Activated naive CD4-positive, alpha-beta T cell (primary cell): ENCODE results near the gene PLEKHM3.
"Not testable (repeated sequence)": the region's sequence is repeated elsewhere in the genome, so short reads cannot be mapped to it uniquely, and the experiment has no call there.

ENCODE experiments used
- DNase-seq, 4 experiments: peaks; one replicate each; lab custom pipeline; 2025; lab: John Stamatoyannopoulos, UW

Gene PLEKHM3

DNA sequence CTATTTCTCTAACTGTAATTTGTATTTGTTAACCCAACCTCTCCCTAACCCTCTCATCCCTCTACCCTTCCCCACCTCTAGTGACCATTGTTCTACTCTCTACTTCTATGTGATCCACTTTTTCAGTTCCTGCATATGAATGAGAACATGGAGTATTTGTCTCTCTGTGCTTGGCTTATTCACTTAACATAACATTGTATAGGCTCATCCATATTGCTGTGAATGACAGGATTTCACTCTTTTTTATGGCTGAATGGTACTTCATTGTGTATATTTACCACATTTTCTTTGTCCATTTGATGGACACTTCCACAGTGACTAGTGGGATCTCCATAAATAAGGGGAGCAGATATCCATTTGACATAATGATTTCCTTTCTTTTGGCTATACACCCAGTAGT is 103.7 kb downstream of the PLEKHM3 start:
- no peak for DNase-seq

DNA sequence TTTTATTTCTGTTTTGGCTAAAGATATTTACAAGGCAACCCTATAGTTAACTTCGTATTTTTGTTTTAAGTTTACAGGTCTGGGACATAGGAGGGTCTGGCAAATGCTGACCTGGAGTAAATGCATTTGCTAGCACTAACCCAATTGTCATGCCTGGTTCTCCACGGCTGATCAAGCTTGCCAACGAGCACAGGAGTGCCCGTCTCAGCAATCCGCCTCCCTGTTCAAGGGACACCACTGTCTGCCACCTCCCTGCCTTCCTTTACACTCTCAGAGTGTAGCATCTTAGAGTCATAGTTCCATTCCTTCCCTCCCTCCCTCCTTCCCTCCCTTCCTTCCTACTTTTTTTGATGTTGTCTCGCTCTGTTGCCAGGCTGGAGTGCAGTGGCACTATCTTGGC is 104.6 kb downstream of the PLEKHM3 start:
- DNase-seq, result no peak

DNA sequence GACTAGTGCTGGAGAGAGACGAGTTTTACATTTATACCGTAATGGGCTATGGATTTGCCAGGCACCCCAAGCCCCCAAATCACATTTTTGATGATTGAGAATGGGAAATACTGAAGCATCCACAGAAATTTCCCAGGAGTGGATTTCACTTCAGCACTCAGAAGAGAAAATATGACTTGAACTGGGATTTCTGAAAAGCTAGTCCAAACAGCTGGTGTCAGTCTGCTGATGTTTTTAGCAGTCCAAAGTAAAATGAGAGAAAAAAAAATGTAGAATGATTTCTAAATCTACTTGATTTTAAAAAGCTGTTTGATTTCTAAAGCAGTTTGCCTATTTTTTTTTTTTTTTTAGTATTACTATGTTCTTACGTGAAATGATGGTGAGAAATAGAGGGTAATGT is 105.0 kb downstream of the PLEKHM3 start:
- no peak for DNase-seq

DNA sequence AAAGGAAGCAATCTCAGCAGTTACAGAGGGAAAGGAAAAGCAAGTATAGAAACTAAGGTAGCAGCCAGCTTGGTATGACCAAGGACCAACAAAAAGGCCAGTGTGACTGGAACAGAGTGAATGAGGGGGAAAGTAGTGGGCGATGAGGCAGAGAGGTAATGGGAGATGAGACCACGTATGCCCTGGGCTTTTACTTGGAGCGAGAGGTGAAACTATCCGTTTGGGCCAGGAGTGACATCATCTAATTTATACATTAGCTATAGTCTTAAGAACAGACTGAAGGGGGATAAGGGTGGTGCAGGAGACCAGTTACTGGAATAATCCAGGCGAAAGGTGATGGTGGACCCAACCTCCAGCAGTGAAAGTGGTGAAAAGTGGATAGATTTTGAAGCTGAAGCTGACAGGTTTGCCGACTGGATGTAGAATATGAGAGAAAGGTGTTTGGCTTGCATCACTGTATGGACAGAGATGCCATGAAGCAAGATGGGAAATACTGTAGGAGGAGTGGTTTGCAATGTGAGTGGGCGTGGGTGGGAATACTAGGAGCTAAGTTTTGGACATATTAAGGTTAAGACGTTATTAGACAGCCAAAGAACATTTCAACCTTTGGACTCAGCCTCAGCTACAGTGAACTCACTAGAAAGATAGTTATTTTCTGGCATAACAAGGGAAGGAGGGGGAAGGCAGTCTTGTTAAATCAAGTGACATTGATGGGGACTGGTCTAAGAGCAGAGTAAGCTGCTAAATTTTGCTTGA is 106.0 kb downstream of the PLEKHM3 start:
- DNase-seq, result no peak

DNA sequence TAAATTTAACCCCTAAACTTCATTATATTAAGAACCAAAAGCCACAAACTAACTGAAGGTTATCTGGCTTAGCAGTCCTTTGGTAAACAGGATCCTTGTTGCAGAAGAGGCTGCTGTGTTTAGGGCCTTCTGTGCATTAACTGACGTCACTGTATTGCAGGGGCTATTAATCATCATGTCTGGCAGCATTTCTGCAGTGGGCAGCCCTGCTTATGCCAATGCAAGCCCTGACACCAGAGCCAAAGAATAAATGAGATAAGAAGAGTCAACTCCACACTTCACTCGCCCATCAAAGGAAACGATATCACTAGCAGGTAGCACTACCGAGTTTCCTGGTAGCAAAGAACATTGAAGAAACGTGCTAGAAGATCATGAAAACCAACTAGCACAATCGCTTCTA is 110.6 kb downstream of the PLEKHM3 start:
- no peak for DNase-seq

DNA sequence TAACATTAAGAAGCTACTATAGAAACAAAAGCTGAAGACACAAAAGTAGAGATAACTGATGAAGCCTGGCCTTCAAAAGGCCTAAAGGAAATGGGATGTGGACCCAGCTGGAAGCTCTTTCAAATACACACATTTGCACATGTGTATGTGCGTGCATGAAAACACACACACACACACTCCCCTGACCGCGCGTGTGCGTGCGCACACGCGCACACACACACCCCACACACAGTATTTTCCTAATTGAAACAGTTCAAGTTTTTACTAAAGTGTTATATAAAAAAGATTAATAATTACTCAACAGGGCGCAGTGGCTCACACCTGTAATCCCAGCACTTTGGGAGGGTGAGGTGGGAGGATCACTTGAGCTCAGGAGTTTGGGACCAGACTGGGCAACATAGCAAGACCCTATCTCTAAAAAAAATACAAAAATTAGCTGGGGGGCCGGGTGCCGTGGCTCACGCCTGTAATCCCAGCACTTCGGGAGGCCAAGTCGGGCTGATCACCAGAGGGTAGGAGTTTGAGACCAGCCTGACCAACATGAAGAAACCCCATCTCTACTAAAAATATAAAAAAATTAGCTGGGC is 111.5 kb downstream of the PLEKHM3 start:
- no peak for DNase-seq

DNA sequence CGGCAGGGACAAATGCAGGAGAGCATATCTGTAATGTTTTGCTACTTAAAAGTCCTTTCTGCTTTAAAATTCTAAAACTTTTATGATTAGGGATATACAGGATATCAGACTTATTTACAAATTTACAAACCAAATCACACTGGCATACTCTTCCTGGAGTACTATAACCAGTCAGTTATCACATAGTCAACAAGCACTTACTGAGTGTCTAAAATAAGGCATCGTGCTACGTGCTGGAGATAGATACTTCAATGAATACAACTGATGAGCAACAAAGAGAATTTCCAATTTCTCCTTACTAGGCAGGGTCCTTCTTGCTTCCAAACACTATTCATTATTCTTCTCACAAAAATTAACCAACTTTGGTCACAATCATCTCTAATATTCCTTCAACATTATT is 113.5 kb downstream of the PLEKHM3 start:
- no peak for DNase-seq

DNA sequence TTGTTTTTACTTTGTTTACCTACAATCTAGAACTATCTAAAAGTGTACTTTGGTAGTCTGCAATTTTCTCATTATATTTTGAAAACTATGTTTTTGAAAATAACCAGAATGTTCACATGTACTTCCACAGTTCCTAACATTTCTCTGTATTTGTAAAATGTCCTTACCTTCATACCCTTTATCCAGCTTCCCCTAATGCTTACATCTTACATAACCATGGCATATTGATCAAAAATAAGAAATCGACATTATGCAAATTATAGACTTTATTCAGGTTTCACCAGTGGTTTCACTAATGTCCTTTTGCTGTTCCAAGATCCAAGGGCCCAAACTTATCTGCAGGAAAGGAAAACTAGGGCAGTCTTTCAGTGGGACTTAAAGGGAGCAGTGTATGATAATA is 114.1 kb downstream of the PLEKHM3 start:
- no peak for DNase-seq

DNA sequence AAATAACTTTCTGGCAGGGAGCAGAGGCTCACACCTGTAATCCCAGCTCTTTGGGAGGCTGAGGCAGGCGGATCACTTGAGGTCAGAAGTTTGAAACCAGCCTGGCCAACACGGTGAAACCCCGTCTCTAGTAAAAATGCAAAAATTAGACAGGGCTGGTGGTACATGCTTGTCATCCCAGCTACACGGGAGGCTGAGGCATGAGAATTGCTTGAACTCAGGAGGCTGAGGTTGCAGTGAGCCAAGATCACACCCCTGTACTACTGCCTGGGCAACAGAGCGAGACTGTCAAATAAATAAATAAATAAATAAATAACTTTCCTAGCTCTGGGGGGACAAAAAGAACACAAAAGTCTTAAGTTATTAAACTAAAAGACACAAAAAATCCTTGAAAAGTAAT is 118.8 kb downstream of the PLEKHM3 start:
- not testable (repeated sequence) for DNase-seq

DNA sequence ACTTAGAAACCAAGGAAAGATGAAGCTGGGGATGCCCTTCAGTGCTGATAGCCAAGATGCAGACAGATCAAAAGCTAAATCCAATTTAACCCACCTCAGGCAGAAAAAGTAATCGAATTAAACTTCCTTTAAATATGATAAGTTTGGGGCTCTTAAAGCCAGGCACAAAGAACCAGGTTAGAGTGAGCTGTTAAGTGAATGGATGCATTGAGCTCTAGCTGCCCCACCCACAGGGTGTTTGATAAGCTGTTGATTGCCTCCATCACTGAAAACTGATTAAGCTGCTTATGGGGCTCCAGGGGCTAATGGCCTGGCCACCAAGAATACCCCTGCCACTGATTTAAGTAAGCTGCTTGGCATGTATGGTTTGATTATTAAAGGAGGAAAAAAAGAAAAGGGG is 119.8 kb downstream of the PLEKHM3 start:
- no peak for DNase-seq

DNA sequence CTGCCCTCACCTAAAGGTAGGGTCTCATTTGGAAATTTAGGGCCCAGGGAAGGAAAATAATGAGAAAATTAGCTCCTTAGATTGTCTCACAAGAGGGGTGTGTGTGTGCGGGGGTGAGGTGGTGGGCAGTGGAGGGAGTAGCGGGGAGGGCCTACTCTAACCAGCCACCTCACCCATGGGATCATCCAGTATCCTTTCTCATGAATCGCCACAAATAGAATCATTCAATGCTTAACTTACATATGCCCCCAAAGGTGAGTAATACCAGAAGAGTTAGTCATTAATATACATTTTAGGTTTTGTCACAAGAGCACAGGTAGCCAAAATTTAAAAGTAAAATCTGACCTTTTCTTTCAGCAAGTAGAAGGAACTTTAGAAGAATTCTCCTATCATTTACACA is 122.1 kb downstream of the PLEKHM3 start:
- no peak for DNase-seq

DNA sequence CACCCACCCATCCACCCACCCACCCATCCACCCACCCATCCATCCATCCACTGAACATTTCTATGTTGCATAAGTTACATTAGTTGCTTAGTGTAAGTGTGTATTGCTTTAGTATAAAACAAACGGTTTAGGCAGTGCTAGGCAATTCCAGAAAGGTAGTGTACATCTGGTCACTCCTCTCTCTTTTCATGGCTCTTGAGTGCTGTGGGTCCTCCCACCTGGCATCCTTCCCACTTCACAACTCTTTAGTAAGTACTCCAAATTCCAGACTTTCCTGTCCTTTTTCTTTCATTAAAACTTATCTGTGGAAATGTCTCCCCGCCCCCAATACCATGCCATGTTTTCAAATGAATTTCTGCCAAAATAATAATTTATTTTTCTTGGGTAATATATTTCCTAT is 122.5 kb downstream of the PLEKHM3 start:
- no peak for DNase-seq

DNA sequence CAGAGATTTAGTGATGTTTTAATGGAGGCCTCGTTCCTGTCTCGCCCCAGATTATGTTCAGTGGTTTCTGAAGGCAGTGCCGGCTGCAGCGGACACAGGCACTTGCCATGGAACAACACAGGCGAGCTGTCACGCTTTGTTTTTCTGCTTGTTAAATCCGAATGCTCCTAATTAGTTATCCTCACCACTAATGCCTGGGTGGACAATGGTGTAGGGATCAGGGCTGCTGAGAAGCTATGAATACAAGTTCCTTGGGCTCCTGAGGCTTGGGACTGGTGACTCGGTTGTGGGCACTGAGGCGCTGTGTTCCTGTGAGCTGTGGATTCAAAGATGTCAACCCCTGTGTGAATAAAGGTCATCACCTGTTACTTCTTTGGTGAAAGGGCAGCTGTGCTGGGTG is 123.5 kb downstream of the PLEKHM3 start:
- no peak for DNase-seq

DNA sequence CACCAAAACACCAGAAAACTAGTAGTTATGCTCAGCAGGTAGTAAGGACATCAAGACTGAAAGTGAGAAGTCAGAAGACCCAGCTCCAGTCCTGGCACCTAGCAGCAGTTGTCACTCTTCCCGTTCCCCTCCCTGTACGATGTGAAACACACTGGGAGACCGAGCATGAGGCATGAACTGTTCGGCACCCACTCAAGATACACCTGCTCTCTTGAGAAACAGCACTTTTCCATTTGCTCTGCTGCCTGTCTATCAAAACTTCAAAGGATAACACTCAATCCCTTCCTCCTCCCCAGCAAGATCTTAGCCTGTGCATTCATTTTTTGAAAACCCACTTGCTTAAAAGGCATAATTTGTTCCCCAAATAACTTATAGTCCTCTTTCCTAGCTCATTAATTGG is 123.9 kb downstream of the PLEKHM3 start:
- DNase-seq, result no peak

DNA sequence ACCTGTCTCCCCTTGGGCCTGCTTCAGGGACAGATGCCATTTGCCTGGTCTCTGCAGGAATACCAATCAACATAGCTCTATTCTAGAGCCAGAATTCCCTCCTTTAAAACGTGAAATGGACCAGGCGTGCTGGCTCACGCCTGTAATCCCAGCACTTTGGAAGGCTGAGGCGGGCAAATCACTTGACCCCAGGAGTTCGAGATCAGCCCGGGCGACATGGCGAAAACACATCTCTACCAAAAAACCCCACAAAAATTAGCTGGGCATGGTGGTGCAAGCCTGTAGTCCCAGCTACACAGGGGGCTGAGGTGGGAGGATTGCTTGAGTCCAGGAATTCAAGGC is 127.0 kb downstream of the PLEKHM3 start:
- no peak for DNase-seq

DNA sequence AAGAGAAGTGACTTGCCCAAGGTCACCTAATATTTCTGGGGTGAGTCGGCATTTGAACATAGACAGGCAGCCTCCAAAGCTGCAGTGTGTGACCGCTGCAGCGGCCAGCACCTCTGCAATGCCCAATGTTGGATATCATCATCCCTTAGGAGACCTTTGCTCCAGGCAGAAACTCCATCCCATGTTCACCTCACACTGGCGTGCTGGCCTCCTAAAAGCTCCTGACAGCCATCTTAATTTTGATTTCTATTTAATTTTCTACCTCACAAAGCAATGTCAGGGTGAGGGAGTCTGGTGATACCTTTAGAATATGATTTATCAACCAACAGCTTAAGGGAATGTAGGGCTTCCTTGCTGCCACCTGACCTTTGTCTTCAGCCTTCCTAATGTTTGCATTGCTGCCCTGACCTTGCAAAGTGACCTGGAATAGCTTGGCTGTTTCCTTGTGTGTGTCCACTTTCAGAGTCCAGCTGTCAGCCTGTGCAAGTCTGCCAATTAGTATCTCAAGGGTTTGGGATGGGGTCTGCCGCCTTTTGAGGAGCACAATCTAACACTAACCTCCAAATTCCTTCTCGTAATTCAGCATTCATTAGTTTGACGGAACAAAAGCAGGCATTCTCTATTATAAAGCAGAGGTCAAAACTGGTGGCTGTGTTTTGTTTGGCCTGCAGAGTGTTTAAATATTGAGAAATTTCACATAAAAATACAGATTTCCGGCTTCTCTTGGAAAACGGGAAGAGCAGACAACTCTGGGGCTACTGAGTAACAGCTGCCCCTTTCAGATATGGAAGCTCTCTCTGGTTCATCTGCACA is 127.6 kb downstream of the PLEKHM3 start:
- DNase-seq, result no peak

DNA sequence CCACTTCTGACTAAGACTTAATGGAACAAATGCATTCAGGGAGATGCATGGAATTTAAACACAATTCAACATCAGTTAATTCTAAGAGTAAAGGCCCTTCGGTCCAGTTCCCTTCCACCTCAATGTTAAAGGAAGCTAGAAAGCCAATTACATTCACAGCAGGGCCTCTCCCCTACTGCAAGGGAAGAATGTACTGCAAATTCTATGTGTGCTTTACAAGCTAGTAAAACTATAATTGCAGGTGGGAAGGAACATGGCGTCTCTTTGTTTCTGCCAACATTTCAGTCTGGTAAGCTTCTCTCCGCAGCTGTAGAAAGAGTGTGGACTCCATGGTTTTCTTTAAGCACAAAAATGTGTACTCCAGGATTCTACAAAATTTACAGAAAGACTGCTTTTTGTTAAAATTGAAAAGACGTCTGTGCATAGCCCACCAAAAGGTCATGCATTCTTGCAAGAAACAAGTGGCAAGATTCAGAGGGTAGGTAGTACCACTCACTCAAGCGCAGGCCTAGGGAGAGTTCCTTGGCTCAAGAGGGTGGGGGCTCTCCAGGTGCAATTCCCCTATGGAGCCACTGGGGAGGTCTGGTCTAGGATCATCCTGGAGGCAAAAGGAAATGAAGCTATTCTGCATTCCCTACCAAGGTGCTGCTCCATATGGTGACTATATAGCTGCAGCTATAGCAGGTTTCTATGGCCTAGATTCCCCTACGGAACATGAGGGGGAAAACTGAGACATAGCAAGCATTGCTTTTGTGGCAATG is 128.6 kb downstream of the PLEKHM3 start:
- no peak for DNase-seq

DNA sequence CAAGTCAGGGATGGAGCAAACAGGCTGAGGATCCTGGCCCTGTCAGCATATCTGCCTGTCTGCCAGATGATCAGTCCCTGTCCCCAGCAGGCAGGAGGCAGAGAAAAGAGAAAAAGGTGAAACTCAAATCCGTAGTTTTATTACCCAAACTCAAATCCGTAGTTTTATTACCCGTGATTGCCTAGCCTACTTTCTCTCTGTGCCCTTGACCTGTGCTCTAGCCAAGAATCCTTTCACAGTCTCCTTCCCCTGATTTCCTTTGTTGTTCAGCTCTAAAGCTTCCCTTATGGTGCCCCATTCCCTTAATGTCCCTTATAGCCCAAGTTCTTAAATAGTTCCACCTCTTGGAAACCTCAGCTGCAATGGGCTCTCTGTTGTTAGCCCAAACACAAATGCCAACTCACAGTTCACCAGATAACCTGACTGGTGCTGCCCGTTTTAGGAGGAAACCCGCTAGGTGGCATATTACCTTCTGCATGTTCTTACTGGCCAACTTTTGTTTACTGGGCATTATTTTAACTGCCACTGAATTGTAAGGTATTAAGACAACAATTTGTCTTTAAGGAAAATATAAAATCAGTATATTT is 130.0 kb downstream of the PLEKHM3 start:
- no peak for DNase-seq

DNA sequence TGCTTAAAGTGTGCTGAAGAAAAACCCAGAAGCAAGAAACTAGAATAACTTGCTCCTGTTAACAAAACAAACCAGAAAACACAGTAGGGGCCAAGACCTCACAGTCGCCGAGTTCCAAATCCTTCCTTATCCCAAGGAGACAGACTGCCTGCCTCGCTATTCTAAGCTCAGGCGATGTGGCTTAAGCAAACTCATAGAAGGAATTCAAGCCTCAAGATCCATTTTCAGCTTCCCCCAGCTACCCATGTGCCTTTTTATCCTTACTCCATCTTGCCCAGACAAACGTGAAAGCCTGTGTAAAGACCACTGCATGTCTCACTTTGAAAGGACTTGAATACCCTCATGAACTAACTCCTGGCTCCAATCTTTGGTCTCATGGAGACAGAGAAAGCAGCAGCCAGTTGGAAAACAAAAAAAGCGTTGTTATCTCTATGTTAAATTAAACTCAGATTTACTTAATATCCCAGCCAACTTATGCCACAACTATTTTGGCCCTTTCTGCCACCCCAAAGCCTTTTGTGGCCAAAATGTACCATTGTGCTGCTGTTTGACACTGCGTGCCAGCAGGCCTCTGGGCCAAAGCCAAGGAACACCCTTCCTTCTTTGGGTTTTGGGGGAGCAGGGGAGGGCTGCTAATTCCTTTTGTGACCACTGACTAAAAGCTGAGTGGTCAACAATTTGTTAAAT is 132.5 kb downstream of the PLEKHM3 start:
- no peak for DNase-seq

DNA sequence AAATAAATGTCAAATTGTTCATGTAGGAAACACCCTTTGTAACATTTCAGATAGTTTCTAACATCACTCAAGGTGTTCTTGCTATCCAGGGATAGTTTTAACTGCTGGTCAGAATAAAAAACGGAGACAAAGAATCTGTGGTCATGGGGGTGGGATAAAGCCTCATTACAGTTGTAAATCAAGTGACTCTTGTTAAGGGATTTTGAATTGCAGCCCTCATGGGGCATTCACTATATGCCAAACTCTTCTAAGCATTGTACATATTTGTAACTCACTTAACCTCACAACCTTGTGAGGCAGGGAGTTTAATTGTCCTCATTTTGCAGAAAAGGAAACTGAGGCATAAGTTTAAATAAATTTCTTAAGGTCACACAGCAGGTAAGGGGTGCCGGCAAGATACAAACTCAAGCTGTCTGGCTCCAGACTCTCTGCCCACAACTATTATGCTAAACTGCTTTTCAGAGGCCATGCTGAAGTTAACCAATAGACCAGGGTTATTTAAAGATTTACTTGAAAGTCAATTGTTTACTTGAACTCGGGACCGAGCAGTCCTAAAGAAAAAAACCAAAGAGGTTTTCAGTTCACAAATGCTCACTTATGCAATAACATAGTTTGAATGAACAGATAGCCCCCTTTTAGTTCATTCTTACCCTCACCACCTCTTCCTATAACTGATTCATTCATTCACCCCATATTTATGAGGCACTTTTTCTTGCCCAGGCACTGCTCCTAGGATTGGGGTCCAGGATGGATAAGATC is 134.1 kb downstream of the PLEKHM3 start:
- DNase-seq, result no peak

DNA sequence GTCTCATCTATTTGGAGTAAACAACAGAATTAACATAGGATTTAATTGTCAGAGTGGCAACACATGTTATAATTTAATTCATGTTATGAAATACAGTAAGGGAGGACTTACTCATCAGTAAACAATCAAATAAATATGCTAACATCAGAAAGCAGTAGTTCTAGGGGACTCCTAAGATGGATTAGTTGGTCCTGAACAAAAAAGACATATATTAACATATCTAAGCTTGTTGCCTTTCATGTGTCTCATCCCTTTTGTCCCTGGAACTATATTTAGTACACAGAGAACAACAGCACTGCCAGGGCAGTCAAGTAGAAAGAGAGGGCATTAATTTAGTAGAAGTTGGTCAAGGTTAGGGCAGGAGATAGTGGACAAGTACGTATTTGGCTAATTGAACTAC is 137.8 kb downstream of the PLEKHM3 start:
- DNase-seq, result no peak
